ENCODE data around the gene FOXA3. TPM values are rescaled to one million over a fixed set of nuclear protein-coding genes. Genes with fewer than 3 reads are reported as not detected.
A peak's percentile ranks its signal among the peaks of the same experiment; 100 is the strongest.

Gene FOXA3
- total and polyA plus RNA-seq, 10 of the 15 experiments (the other 5 are each of a cell fraction or from before 2014, with no cell fraction given) = 0.04 to 0.83 (median 0.11) TPM; not detected in 5

GRCh38 chr19:45882652-45883585 lies 18.8 kb downstream of the FOXA3 start (continued):
- TF ChIP-seq USF1 (IDR thresholded peaks at IDR 0.05; ENCODE audit: borderline replicate concordance, extremely low read length, insufficient read depth, low read depth, low read length) (no peak), SIN3A (IDR thresholded peaks at IDR 0.05; ENCODE audit: low read depth, low read length) (no peak), SP1 (IDR thresholded peaks at IDR 0.05; ENCODE audit: low read depth, low read length) (peak; percentile 35), BACH1 (IDR thresholded peaks at IDR 0.05; ENCODE audit: borderline replicate concordance) (peak; percentile 14), BCL3 (IDR thresholded peaks at IDR 0.05; ENCODE audit: borderline replicate concordance, insufficient read depth, low read depth, low read length, poor library complexity, severe bottlenecking) (no peak), SUPT20H (IDR thresholded peaks at IDR 0.05; ENCODE audit: borderline replicate concordance, control insufficient read depth, low read depth, low read length) (no peak), POLR2A (IDR thresholded peaks at IDR 0.05; ENCODE audit: low read depth, low read length) (peak; percentile 85), EGR1 (IDR thresholded peaks at IDR 0.05; ENCODE audit: borderline replicate concordance in 1 of 2, low read depth in 2 of 2, low read length in 2 of 2) (no peak)

Measured in GM12878 (cell line).